Sigmoid colon (tissue), 7 donors: ENCODE results near the gene CEACAM8. TPM values are rescaled to one million over a fixed set of nuclear protein-coding genes. Genes with fewer than 3 reads are reported as not detected.
"Not testable (repeated sequence)": the region's sequence is repeated elsewhere in the genome, so short reads cannot be mapped to it uniquely, and the experiment has no call there.

Experiments
- DNase-seq: peaks from one replicate; pipeline ENCODE4 v3.0.0-alpha.2; 2019
- H3K27ac ChIP-seq, 4 donors: fragments of 200-600 bp; sonication (generic); one replicate each; pipeline ENCODE4 v1.5.1; 2016 to 2019; ENCODE audit warnings: mild to moderate bottlenecking in 1 of 4
- H3K27me3 ChIP-seq, 3 donors: fragments of 200-600 bp; sonication (generic); one replicate each; pipeline ENCODE4 v1.5.1; 2019; ENCODE audit warnings: mild to moderate bottlenecking in 1 of 3
- H3K36me3 ChIP-seq, 4 donors: fragments of 200-600 bp; sonication (generic); one replicate each; pipeline ENCODE4 v1.5.1; 2016 to 2019
- H3K4me1 ChIP-seq, 4 donors: fragments of 200-600 bp; sonication (generic); one replicate each; pipeline ENCODE4 v1.5.1; 2017 to 2019
- H3K4me3 ChIP-seq, 4 donors: fragments of 200-600 bp; sonication (generic); one replicate each; pipeline ENCODE4 v1.5.1; 2017 to 2019; ENCODE audit warnings: mild to moderate bottlenecking in 2 of 4, moderate library complexity in 1 of 4
- H3K9me3 ChIP-seq, 4 donors: fragments of 200-600 bp in 3 of 4; sonication (generic) in 3 of 4; one replicate each; pipeline versions ENCODE4 v1.5.1 to v1.6.1; 2013 to 2019
- CTCF ChIP-seq, 4 experiments: fragments of 450-650 bp in 3 of 4; fragments of 200-600 bp in 1 of 4; IDR thresholded peaks; one replicate each; pipeline ENCODE4 v1.5.1; 2016 to 2019; ENCODE audit warnings: antibody characterized with exemption in 4 of 4, mild to moderate bottlenecking in 3 of 4, moderate library complexity in 2 of 4
- EP300 ChIP-seq, 4 donors: sonication (generic); formaldehyde crosslinking; IDR thresholded peaks; one replicate each; pipeline ENCODE4 v1.6.1; 2017; ENCODE audit warnings: antibody characterized with exemption in 4 of 4
- POLR2A ChIP-seq, 2 donors: fragments of 450-650 bp; IDR thresholded peaks; one replicate each; pipeline ENCODE4 v1.6.1; 2016; ENCODE audit warnings: antibody characterized with exemption in 2 of 2, mild to moderate bottlenecking in 2 of 2, moderate library complexity in 2 of 2
- POLR2AphosphoS5 ChIP-seq, 4 donors: sonication (generic); formaldehyde crosslinking; IDR thresholded peaks; one replicate each; pipeline ENCODE4 v1.6.1; 2017; ENCODE audit warnings: antibody characterized with exemption in 4 of 4
- WGBS, 2 donors: extraction: QIAGEN DNeasy Blood & Tissue Kit; methylation state at CpG; one replicate each; pipeline ENCODE4 v1.1.7; 2013; 5-methylcytosine and 5-hydroxymethylcytosine counted together
- intact Hi-C: fragments of 100-400 bp; cut with DNase I; formaldehyde crosslinking; loops from one replicate; pipeline ENCODE4 v1.15.1; 2023
- polyA plus RNA-seq, 3 donors: library from polyadenylated mRNA; stranded (reverse); fragments of 200-250 nt; gene quantifications; one replicate each; pipeline ENCODE4 v1.2.3, GENCODE V29; 2013
- total RNA-seq, 4 donors: library from RNA; depleted of rRNA; stranded (reverse); fragments of >200 nt; gene quantifications; one replicate each; pipeline ENCODE4 v1.1.0, GENCODE V29; 2016
- donor health status: healthy with polysubstance abuse.
- donor health status: Bipolar disorder and iron deficiency.
- donor health status: healthy.

CEACAM8 gene
- total and polyA plus RNA-seq, 7 donors: 0.69 to 0.76 TPM; not detected in 5

DNA sequence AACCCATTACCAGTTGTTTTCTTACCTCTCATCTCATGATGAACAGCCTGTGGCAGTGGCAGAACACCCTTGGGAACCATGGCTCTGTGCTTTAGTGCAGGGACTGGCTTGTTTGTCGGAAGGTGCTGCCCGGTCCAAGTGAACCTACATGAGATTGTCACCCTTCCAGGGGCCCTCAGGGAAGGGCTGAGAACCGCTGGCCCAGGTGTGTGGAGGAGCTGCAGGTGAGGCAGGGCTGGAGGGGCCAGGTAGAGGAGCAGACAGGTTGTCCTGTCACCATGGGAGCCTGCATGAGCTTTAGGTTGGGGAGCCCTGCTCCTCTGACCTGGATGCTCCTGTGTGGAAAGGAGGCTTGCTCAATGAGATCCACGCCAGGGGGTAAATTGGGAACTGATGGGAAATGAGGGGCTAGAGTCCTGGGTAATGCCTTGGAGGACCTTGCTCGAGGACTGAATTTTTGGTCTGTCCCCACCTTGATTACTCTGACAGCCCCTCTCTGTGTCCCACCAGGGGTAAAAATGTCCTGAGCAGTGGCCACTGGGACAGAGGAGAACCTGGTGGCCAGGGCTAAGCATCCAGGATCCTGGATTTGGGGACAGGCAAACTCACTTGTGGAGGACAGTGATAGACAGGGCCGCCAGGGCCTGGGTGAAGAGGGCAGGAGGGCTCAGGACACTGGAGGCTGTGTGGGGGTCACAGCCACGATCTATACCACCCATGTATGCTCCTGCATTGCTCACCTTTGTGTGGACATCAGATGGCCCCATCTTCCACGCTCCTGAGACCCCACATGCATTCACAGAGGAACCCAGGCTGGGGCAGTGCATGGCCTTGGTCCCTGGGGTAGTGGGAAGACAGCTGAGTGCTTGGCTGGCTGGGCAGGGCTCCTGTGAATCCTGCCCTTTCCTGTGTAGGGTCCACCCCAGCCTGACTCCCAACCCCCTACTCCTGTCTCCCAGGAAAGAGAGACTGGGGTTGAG is 42.3 kb downstream of the CEACAM8 start:
- 75 to 84% methylated on average over 8 of the region's 8 CpGs for WGBS, 2 donors

GRCh38 chr19:42550521-42550920 is 44.2 kb downstream of the CEACAM8 start:
- H3K27ac ChIP-seq, H3K36me3 ChIP-seq, DNase-seq, H3K27me3 ChIP-seq, H3K4me3 ChIP-seq, H3K9me3 ChIP-seq, H3K4me1 ChIP-seq, intact Hi-C loops: not testable (repeated sequence)
- WGBS, 2 donors: 94% methylated on average over 6 of the region's 6 CpGs

More for the DNA sequence above, 42.3 kb downstream of the CEACAM8 start:
- no peak for DNase-seq
- H3K9me3 ChIP-seq: no peaks in the 10 kb centered on the region
- no peaks in the 10 kb centered on the region for H3K4me1 ChIP-seq
- no peak overlapping the region for H3K4me3 ChIP-seq
- H3K36me3 ChIP-seq: no peaks in the 10 kb centered on the region
- H3K27ac ChIP-seq: no peak overlapping the region
- intact Hi-C loops: no loop called here
- no peak for TF ChIP-seq CTCF (IDR thresholded peaks at IDR 0.05)
- no peak for TF ChIP-seq POLR2A (IDR thresholded peaks at IDR 0.05)
- TF ChIP-seq POLR2AphosphoS5 (IDR thresholded peaks at IDR 0.05): no peak
- TF ChIP-seq EP300 (IDR thresholded peaks at IDR 0.05): no peak
- H3K27me3 ChIP-seq: no peaks in the 10 kb centered on the region

DNA sequence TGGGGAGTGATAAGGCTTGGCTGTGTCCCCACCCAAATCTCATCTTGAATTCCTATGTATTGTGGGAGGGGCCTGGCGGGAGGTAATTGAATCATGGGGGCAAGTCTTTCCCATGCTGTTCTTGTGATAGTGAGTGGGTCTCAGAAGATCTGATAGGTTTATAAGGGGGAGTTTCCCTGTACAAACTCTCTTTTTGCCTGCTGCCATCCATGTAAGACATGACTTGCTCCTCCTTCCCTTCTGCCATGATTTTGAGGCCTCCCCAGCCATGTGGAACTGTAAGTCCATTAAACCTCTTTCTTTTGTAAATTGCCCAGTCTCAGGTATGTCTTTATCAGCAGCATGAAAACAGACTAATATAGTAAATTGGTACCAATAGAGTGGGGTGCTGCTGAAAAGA is 45.7 kb downstream of the CEACAM8 start:
- intact Hi-C loops, H3K9me3 ChIP-seq, H3K4me1 ChIP-seq, H3K4me3 ChIP-seq, H3K27me3 ChIP-seq, H3K36me3 ChIP-seq, H3K27ac ChIP-seq, DNase-seq: not testable (repeated sequence)
- WGBS, 2 donors: 52 to 92% methylated on average over 1 of the region's 1 CpG

- intact Hi-C loops: no loop called here
- H3K9me3 ChIP-seq: no peaks in the 10 kb centered on the region
- DNase-seq: no peak
- no peak for TF ChIP-seq CTCF (IDR thresholded peaks at IDR 0.05)
- TF ChIP-seq POLR2A (IDR thresholded peaks at IDR 0.05): no peak
- TF ChIP-seq POLR2AphosphoS5 (IDR thresholded peaks at IDR 0.05): no peak
- TF ChIP-seq EP300 (IDR thresholded peaks at IDR 0.05): no peak
- no peaks in the 10 kb centered on the region for H3K36me3 ChIP-seq
- H3K4me1 ChIP-seq: no peaks in the 10 kb centered on the region
- no peak overlapping the region for H3K4me3 ChIP-seq
- H3K27ac ChIP-seq: no peak overlapping the region
- WGBS, 2 donors: 58 to 67% methylated on average over 4 of the region's 4 CpGs
- H3K27me3 ChIP-seq: peaks cover 0 to 2% (median 0%) of the 10 kb centered on the region in 3 donors
Measured at GRCh38 chr19:42548552-42548951, 46.2 kb downstream of the CEACAM8 start.

GRCh38 chr19:42547929-42548328 is 46.8 kb downstream of the CEACAM8 start:
- Histone ChIP-seq H3K4me3 (no peak overlapping the region), H3K4me1 (no peaks in the 10 kb centered on the region), H3K27ac (no peak overlapping the region), H3K36me3 (no peaks in the 10 kb centered on the region), H3K27me3 (peaks cover 0 to 2% (median 0%) of the 10 kb centered on the region in 3 donors), H3K9me3 (no peaks in the 10 kb centered on the region)
- TF ChIP-seq EP300 (IDR thresholded peaks at IDR 0.05): no peak
- no peak for TF ChIP-seq CTCF (IDR thresholded peaks at IDR 0.05)
- TF ChIP-seq POLR2AphosphoS5 (IDR thresholded peaks at IDR 0.05): no peak
- TF ChIP-seq POLR2A (IDR thresholded peaks at IDR 0.05): no peak
- WGBS, 2 donors: 39 to 44% methylated on average over 2 of the region's 2 CpGs
- DNase-seq: no peak
- intact Hi-C loops: no loop called here
